Coronary artery (tissue), 2 donors: ENCODE results near the gene SYNRG.
A peak's percentile ranks its signal among the peaks of the same experiment; 100 is the strongest.
"Not testable (repeated sequence)": the region's sequence is repeated elsewhere in the genome, so short reads cannot be mapped to it uniquely, and the experiment has no call there.

Experiments
- DNase-seq: peaks from one replicate; pipeline ENCODE4 v3.0.0-alpha.2; 2017; ENCODE audit warnings: low spot score
- H3K27ac ChIP-seq, 2 donors: fragments of 200-600 bp; sonication (generic); one replicate each; pipeline ENCODE4 v1.5.1; 2016 to 2019
- H3K4me3 ChIP-seq: fragments of 200-600 bp; sonication (generic); 2 replicates; pipeline ENCODE4 v1.5.1; 2016; ENCODE audit warnings: mild to moderate bottlenecking, moderate library complexity
- TF ChIP-seq, protein P1 (sequence below): fragments of 200-600 bp; sonication (generic); IDR thresholded peaks from one replicate; pipeline ENCODE4 v1.5.1; 2019; ENCODE audit warnings: antibody characterized with exemption

SYNRG gene

DNA sequence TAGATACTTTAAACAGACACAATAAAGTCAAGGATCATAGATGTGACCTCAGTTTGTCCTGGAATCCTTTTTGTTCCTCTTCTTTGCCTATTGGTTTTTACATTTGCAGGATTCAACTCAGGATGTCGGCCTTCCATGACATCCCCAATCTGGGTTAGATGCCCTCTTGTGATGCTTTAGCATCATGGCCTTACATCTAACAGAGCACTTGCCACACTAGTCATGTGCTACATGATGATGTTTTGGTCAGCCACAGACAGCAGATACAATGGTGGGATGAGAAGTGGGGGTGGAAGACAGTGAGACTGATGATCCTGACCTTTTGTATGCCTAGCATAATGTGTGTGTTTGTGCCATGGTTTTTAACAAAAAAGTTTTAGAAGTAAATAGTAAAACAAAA is 1.8 kb upstream of the SYNRG start:
- Histone ChIP-seq H3K27ac (no peak overlapping the region), H3K4me3 (no peak overlapping the region)
- TF ChIP-seq, protein P1, sequence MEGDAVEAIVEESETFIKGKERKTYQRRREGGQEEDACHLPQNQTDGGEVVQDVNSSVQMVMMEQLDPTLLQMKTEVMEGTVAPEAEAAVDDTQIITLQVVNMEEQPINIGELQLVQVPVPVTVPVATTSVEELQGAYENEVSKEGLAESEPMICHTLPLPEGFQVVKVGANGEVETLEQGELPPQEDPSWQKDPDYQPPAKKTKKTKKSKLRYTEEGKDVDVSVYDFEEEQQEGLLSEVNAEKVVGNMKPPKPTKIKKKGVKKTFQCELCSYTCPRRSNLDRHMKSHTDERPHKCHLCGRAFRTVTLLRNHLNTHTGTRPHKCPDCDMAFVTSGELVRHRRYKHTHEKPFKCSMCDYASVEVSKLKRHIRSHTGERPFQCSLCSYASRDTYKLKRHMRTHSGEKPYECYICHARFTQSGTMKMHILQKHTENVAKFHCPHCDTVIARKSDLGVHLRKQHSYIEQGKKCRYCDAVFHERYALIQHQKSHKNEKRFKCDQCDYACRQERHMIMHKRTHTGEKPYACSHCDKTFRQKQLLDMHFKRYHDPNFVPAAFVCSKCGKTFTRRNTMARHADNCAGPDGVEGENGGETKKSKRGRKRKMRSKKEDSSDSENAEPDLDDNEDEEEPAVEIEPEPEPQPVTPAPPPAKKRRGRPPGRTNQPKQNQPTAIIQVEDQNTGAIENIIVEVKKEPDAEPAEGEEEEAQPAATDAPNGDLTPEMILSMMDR = no peak
- DNase-seq = no peak

DNA sequence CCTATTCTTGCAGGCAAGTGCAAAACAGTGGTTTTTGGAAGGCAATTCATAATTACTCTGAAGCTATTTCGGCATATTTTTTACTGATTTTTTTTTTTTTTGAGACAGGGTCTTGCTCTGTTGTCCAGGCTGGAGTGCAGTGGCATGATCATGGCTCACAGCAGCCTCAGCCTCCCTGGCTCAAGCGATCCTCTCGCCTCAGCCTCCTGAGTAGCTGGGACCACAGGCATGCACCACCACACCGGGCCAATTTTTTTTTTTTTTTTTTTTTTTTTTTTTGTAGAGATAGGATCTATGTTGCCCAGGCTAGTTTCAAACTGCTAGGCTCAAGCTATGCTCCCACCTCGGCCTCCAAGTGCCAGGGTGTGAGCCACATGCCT is 813 bp upstream of the SYNRG start:
- not testable (repeated sequence) for DNase-seq
- Histone ChIP-seq H3K4me3 (peak overlapping the region; percentile 89), H3K27ac (peak overlapping the region; percentile 88 to 95)

DNA sequence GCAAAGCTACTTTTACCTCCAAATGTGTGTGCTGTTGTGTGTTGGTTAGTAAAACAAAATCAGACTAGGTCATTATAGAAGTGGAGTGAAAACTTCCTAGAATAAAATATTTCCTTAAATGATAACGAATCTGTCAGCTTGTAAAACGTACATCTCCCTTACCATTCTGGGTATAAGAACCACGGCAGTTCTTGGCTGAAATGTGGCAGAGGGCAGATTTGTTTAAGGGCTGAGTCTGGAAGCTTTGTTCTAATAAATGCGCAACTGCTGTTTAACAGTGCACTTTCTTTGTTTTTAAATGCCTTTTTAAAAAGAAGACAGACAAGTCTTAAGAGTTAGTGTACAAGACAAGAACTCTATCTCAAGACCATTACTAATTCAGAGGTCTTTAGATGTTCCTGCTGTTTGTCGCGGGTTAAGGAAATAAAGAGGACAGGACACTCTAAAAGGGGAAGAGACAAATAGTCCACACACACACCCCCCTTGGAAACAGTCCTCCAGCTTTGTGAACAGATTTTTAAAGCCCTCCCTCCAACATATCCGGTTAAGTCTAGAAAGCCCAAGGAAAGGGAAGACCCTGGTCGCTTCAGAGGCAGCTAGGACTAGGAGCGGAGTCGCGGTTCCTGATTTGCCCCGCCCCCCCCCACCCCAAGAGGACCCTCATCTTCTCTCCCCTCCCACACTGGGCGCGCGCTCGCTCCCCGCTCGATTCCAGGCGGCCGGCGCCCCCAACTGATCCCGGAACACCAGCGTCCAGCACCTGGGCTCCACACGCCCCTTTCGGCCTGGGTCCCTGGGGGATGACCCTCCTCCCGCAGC is 658 bp downstream of the SYNRG start:
- TF ChIP-seq, protein P1 = no peak
- H3K4me3 ChIP-seq = peak overlapping the region; percentile 89
- peak overlapping the region; percentile 88 to 95 for H3K27ac ChIP-seq
- no peak for DNase-seq

DNA sequence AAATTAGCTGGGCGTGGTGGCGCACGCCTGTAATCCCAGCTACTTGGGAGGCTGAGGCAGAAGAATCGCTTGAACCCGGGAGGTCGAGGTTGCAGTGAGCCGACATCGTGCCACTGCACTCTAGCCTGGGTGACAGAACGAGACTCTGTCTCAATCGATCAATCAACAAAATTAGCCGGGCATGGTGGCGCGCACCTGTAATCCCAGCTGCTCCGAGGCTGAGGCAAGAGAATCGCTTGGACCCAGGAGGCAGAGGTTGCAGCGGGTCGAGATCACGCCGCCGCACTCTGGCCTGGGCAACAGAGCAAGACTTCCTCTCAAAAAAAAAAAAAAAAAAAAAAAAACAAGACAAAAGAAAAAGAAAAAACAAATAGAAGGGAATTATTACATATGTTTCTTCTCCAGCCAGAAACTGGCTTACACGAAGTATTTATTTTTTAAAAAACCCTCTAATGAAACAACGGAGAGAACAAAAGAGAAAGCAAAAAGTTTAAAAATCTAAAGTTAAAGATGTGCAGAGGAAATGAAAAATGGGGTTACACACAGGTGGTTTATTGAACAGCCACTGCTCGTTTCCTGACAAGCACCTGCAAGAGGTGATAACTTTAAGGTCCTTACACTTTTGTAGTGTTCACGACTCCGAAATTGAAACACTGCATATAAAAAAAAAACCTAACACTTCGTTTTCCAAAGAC is 1.4 kb downstream of the SYNRG start:
- no peak for DNase-seq
- TF ChIP-seq, protein P1 = no peak
- Histone ChIP-seq H3K4me3 (peak overlapping the region; percentile 89), H3K27ac (no peak overlapping the region)

DNA sequence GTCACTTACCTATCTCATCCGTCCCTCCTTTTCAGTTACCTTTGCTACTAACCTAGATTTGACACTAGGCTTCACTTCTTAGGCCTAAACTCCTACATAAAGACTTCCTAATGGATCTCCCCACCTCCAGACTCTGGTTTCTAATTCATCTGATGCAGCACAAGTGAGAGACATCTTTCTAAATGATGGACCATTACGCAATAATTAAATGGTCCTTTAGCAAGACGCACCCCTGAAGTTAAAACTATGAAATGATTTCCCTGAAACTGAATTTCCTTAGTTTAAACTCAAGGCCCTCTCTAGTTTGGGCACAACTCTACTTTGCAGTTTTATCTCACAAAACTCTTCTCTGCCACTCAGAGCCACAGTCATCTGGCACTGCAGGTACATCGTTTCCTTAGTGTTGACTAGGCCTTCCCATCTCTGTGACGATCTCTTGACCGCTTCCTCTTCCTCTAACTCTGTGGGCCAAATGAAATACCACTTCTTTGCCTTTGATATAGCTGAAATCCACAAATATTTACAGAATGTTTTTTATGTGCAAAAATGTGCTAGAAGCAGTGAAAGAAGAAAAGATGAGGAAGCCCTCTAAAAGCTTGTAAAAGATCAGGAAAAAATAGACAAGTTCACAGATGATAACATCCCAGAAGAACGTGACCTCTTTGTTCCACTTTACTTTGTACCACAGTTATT is 3.3 kb downstream of the SYNRG start:
- Histone ChIP-seq H3K27ac (no peak overlapping the region), H3K4me3 (no peak overlapping the region)
- TF ChIP-seq, protein P1 = no peak
- no peak for DNase-seq

DNA sequence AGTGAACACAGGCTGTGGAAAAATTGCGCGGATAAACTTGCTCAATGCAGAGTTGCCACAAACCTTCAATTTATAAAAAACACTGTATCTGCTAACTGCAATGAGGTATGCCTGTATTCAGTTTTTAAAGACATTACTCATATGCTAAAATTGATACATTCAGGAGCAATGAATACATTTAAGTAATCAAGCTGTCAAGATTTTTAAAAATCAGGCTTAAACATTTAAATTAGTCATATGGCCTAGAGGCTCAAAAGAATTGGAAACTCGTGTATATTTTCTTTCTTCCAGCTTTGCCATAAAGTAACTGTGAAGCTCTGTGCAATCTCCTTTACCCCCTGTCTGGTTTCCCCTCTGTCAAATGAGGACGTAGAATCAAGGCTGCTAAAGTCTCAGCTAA is 4.1 kb downstream of the SYNRG start:
- H3K4me3 ChIP-seq = no peak overlapping the region
- DNase-seq = no peak
- TF ChIP-seq, protein P1 = no peak
- H3K27ac ChIP-seq = no peak overlapping the region

DNA sequence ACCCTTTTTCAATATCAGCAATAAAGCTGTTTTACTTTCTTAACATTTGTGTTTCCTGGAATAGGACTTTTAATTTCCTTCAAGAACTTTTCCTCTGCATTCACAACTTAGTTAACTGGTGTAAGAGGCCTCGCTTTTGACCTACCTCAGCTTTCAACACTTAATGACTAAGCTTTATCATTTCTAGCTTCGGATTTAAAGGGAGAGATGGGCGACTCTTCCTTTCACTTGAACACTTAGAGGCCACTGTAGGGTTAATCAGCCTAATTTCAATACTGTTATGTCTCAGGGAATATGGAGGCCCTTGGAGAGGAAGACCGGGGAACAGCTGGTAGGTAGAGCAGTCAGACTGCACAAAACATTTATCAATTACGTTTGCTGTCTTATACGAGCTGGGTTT is 4.7 kb downstream of the SYNRG start:
- Histone ChIP-seq H3K27ac (no peak overlapping the region), H3K4me3 (no peak overlapping the region)
- no peak for DNase-seq
- TF ChIP-seq, protein P1 = no peak
